ENCODE data around the gene SCAMP2.

GRCh38 chr15:74896316-74896715, 23.2 kb upstream of the SCAMP2 start:
- TF ChIP-seq POLR2A (IDR thresholded peaks at IDR 0.05) (no peak), CTCF (IDR thresholded peaks at IDR 0.05) (no peak)
